Tibial nerve (tissue), 4 donors: ENCODE measurements around the gene ADH7.
A peak's percentile ranks its signal among the peaks of the same experiment; 100 is the strongest.

Experiments
- CTCF ChIP-seq, 5 experiments: fragments of 200-600 bp in 3 of 5; fragments of 450-650 bp in 2 of 5; sonication (generic) in 3 of 5; IDR thresholded peaks; one replicate each; pipeline ENCODE4 v1.5.1; 2016 to 2019; ENCODE audit warnings: antibody characterized with exemption in 5 of 5, mild to moderate bottlenecking in 3 of 5, moderate library complexity in 2 of 5
- EP300 ChIP-seq, 2 donors: sonication (generic); formaldehyde crosslinking; IDR thresholded peaks; one replicate each; pipeline ENCODE4 v1.6.1; 2017; ENCODE audit warnings: antibody characterized with exemption in 2 of 2, mild to moderate bottlenecking in 1 of 2

- TF ChIP-seq CTCF (IDR thresholded peaks at IDR 0.05): no peak
- TF ChIP-seq EP300 (IDR thresholded peaks at IDR 0.05): peak in 1 of 2 donors; percentile 6
These were observed 72.4 kb downstream of the ADH7 start for GRCh38 chr4:99362768-99363167.
